Effector memory CD8-positive, alpha-beta T cell (primary cell): ENCODE measurements around the gene GEMIN2.
"Not testable (repeated sequence)": the region's sequence is repeated elsewhere in the genome, so short reads cannot be mapped to it uniquely, and the experiment has no call there.

Experiments
- ATAC-seq: fragments of 150-1000 bp; cut with Tn5 transposase; replicated peaks from 2 replicates; pipeline ENCODE4 v1.10.0; 2021; ENCODE audit warnings: mild to moderate bottlenecking, moderate library complexity
- DNase-seq, 3 experiments: peaks; one replicate each; pipeline ENCODE4 v3.0.0; 2021
- H3K27ac Mint-ChIP-seq, 2 donors: one replicate each; pipeline ENCODE4 v1.8.0; 2022; ENCODE audit warnings: mild to moderate bottlenecking in 2 of 2, mixed read lengths in 2 of 2, moderate library complexity in 2 of 2
- H3K27me3 Mint-ChIP-seq, 2 donors: one replicate each; pipeline ENCODE4 v1.8.0; 2022; ENCODE audit warnings: mixed read lengths in 2 of 2
- H3K36me3 Mint-ChIP-seq: one replicate; pipeline ENCODE4 v1.8.0; 2022; ENCODE audit warnings: mild to moderate bottlenecking, moderate library complexity, mixed read lengths; ENCODE audit not compliant: insufficient read depth
- H3K4me1 Mint-ChIP-seq, 2 donors: one replicate each; pipeline ENCODE4 v1.8.0; 2022; ENCODE audit warnings: low read depth in 2 of 2, mixed read lengths in 2 of 2
- H3K4me3 Mint-ChIP-seq, 2 donors: one replicate each; pipeline ENCODE4 v1.8.0; 2022; ENCODE audit warnings: mild to moderate bottlenecking in 2 of 2, mixed read lengths in 2 of 2, moderate library complexity in 2 of 2
- H3K9me3 Mint-ChIP-seq, 2 donors: one replicate each; pipeline ENCODE4 v1.8.0; 2022; ENCODE audit warnings: mixed read lengths in 2 of 2

Gene GEMIN2

GRCh38 chr14:39175445-39176262 lies 61.5 kb downstream of the GEMIN2 start:
- ATAC-seq (peak; percentile 5), DNase-seq (peak in 1 of 3 experiments; percentile 20)
- no peaks in the 10 kb centered on the region for H3K27me3 Mint-ChIP-seq
- peak overlapping the region; percentile 96 to 100 for H3K4me3 Mint-ChIP-seq
- H3K36me3 Mint-ChIP-seq = peaks cover 25% of the 10 kb centered on the region
- H3K27ac Mint-ChIP-seq = peak overlapping the region; percentile 99
- H3K4me1 Mint-ChIP-seq = peaks cover 13 to 32% of the 10 kb centered on the region in 2 donors
- H3K9me3 Mint-ChIP-seq = no peaks in the 10 kb centered on the region

DNA sequence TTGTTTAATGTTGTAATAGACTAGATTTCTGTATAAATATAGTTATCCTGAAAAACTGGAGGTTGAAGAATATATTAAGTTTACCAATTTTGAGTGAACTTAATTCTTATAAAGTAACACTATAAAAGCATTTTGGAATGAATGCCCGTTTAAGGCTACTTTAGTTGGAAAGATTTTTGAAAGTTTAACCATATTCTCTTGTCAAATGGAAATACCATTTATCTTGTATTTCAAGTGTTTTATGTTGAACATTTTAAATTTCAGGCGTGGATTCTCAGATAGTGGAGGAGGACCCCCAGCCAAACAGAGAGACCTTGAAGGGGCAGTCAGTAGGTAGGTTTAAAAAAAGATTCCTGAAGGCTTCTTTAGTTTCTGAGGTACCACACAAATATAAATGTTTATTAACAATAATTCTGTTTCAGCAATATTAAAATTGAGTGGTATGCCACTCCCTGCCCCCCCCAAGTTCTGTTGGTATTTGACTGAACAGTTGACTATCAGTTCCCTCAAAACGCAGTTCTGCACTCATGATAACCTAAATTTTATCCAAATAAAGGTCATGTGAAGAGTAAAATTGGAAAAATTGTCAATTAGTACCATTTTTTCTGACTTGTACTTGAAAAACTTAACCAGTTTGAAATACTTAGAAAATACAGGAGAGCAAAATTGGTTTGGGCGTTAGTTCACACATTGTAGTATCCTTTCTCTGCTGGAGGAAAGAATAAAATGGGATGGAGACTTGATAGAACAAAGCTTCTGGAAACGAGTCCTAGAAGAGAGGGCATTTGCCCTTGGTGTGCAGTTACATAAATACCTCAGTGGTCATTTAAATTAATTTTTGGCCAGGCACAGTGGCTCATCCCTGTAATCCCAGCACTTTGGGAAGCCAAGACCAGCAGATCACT lies 62.4 kb downstream of the GEMIN2 start:
- peak overlapping the region; percentile 99 for H3K27ac Mint-ChIP-seq
- peaks cover 13 to 32% of the 10 kb centered on the region in 2 donors for H3K4me1 Mint-ChIP-seq
- H3K9me3 Mint-ChIP-seq = no peaks in the 10 kb centered on the region
- ATAC-seq = no peak
- peaks cover 25% of the 10 kb centered on the region for H3K36me3 Mint-ChIP-seq
- no peak for DNase-seq
- no peaks in the 10 kb centered on the region for H3K27me3 Mint-ChIP-seq
- H3K4me3 Mint-ChIP-seq = peak overlapping the region; percentile 96 to 100

DNA sequence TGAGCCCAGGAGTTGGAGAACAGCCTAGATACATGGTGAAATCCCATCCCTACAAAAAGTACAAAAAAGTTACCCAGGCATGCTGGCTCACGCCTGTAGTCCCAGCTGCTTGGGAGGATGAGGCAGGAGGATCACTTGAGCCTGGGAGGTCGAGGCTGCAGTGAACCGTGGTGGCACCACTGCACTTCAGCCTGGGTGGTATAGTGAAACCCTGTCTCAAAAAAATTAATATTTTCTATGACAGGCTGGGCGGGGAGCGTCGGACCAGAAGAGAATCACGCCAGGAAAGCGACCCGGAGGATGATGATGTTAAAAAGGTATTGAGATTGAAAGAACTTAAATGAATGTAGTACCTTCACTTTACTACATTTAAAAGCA lies 63.0 kb downstream of the GEMIN2 start:
- no peaks in the 10 kb centered on the region for H3K27me3 Mint-ChIP-seq
- no peaks in the 10 kb centered on the region for H3K9me3 Mint-ChIP-seq
- ATAC-seq (no peak), DNase-seq (no peak)
- peak overlapping the region in 1 of 2 donors; percentile 100 for H3K4me3 Mint-ChIP-seq
- peaks cover 25% of the 10 kb centered on the region for H3K36me3 Mint-ChIP-seq
- peak overlapping the region in 1 of 2 donors; percentile 82 for H3K27ac Mint-ChIP-seq
- H3K4me1 Mint-ChIP-seq = peaks cover 13 to 32% of the 10 kb centered on the region in 2 donors

DNA sequence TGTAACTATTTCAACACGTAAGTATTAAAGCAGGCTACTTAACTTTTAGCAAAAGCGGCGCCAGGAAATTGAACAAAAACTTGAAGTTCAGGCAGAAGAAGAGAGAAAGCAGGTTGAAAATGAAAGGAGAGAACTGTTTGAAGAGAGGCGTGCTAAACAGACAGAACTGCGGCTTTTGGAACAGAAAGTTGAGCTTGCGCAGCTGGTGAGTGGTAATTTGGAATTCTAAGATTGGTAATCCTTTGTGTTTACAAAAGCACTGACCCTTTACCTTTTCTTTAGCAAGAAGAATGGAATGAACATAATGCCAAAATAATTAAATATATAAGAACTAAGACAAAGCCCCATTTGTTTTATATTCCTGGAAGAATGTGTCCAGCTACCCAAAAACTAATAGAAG lies 64.9 kb downstream of the GEMIN2 start:
- peak overlapping the region; percentile 9 to 81 for H3K27ac Mint-ChIP-seq
- no peak for ATAC-seq
- H3K4me3 Mint-ChIP-seq = no peak overlapping the region

GRCh38 chr14:39180553-39180952 lies 66.4 kb downstream of the GEMIN2 start:
- H3K27me3 Mint-ChIP-seq = no peaks in the 10 kb centered on the region
- DNase-seq (no peak), ATAC-seq (no peak)
- H3K4me1 Mint-ChIP-seq = peaks cover 6 to 27% of the 10 kb centered on the region in 2 donors
- no peak overlapping the region for H3K4me3 Mint-ChIP-seq
- no peaks in the 10 kb centered on the region for H3K9me3 Mint-ChIP-seq
- H3K36me3 Mint-ChIP-seq = peaks cover 8% of the 10 kb centered on the region
- H3K27ac Mint-ChIP-seq = no peak overlapping the region

More for the DNA sequence above, 64.9 kb downstream of the GEMIN2 start:
- Mint-ChIP-seq H3K36me3 (peaks cover 24% of the 10 kb centered on the region), H3K27me3 (no peaks in the 10 kb centered on the region), H3K9me3 (no peaks in the 10 kb centered on the region), H3K4me1 (peaks cover 13 to 32% of the 10 kb centered on the region in 2 donors)
- DNase-seq = no peak

- H3K4me1 Mint-ChIP-seq = peaks cover 6 to 22% of the 10 kb centered on the region in 2 donors
- DNase-seq (no peak), ATAC-seq (peak; percentile 10)
- H3K27me3 Mint-ChIP-seq = no peaks in the 10 kb centered on the region
- H3K27ac Mint-ChIP-seq = no peak overlapping the region
- peaks cover 2% of the 10 kb centered on the region for H3K36me3 Mint-ChIP-seq
- no peak overlapping the region for H3K4me3 Mint-ChIP-seq
- H3K9me3 Mint-ChIP-seq = no peaks in the 10 kb centered on the region
These were observed 67.0 kb downstream of the GEMIN2 start for GRCh38 chr14:39181026-39181692.

GRCh38 chr14:39181693-39182047 lies 67.5 kb downstream of the GEMIN2 start:
- no peak for DNase-seq
- H3K9me3 Mint-ChIP-seq = no peaks in the 10 kb centered on the region
- H3K27ac Mint-ChIP-seq = no peak overlapping the region
- no peaks in the 10 kb centered on the region for H3K27me3 Mint-ChIP-seq
- H3K4me1 Mint-ChIP-seq = peaks cover 6 to 21% of the 10 kb centered on the region in 2 donors
- no peak overlapping the region for H3K4me3 Mint-ChIP-seq
- H3K36me3 Mint-ChIP-seq = peaks cover 5% of the 10 kb centered on the region
- no peak for ATAC-seq

GRCh38 chr14:39182770-39183684 lies 68.9 kb downstream of the GEMIN2 start:
- Mint-ChIP-seq H3K4me1 (peaks cover 6 to 17% of the 10 kb centered on the region in 2 donors), H3K27ac (no peak overlapping the region), H3K36me3 (peaks cover 8% of the 10 kb centered on the region), H3K9me3 (no peaks in the 10 kb centered on the region), H3K27me3 (no peaks in the 10 kb centered on the region), H3K4me3 (no peak overlapping the region)
- DNase-seq (no peak), ATAC-seq (peak; percentile 21)

- not testable (repeated sequence) for H3K27me3 Mint-ChIP-seq, H3K4me3 Mint-ChIP-seq, ATAC-seq, H3K36me3 Mint-ChIP-seq, H3K9me3 Mint-ChIP-seq, H3K27ac Mint-ChIP-seq, DNase-seq
- H3K4me1 Mint-ChIP-seq = peaks cover 8 to 20% of the 10 kb centered on the region in 2 donors
These were observed 69.5 kb downstream of the GEMIN2 start for GRCh38 chr14:39183685-39184003.

DNA sequence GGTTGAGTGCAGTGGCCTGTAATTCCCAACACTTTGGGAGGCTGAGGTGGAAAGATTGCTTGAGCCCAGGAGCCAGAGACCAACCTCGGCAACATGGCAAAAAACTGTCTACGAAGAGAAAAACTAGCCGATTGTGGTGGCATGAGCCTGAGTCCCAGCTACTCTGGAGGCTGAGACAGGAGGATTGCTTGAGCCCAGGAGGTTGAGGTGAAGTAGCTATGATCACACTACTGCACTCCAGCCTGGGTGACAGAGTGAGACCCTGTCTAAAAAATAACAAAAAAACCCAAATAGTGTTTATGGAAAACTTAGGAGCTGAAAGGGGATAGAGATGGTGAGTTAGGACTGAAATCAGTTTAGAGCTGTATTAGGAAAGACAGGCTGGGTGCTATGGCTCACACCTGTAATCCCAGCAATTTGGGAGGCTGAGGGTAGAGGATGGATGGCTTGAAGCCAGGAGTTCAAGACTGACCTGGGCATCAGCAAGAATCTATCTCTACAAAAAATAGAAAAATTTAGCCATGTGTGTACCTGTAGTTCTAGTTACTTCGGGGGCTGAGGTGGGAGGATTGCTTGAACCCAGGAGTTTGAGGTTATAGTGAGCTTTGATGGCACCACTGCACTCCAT lies 70.6 kb downstream of the GEMIN2 start:
- Mint-ChIP-seq H3K4me3 (no peak overlapping the region), H3K36me3 (peaks cover 11% of the 10 kb centered on the region), H3K4me1 (peaks cover 7 to 12% of the 10 kb centered on the region in 2 donors), H3K27me3 (no peaks in the 10 kb centered on the region), H3K9me3 (no peaks in the 10 kb centered on the region), H3K27ac (no peak overlapping the region)
- DNase-seq = no peak
- ATAC-seq = no peak

GRCh38 chr14:39185256-39186049 lies 71.3 kb downstream of the GEMIN2 start:
- Mint-ChIP-seq H3K4me3 (no peak overlapping the region), H3K27me3 (no peaks in the 10 kb centered on the region), H3K4me1 (peaks cover 7 to 12% of the 10 kb centered on the region in 2 donors), H3K36me3 (peaks cover 11% of the 10 kb centered on the region), H3K9me3 (no peaks in the 10 kb centered on the region), H3K27ac (peak overlapping the region in 1 of 2 donors; percentile 59)
- DNase-seq (no peak), ATAC-seq (no peak)
